Activated naive CD4-positive, alpha-beta T cell treated with anti-CD3 and anti-CD28 coated beads, Interleukin-2, amount 10 ng/mL, durations not matched to agents 7 days and 5 days (primary cell): ENCODE data around the gene TUBA4B.
"Not testable (repeated sequence)": the region's sequence is repeated elsewhere in the genome, so short reads cannot be mapped to it uniquely, and the experiment has no call there.

Experiments used
- CTCF ChIA-PET: fragments of 350-600 bp; sonication (Branson Sonifier 250); formaldehyde crosslinking; loops from one replicate; lab custom pipeline; 2021; ENCODE audit warnings: antibody characterized with exemption; lab: Charles Lee
- DNase-seq: peaks from one replicate; pipeline ENCODE4 v3.0.0-alpha.2; 2020
- H3K27ac Mint-ChIP-seq: one replicate; pipeline ENCODE4 v1.8.0; 2021; ENCODE audit warnings: mild to moderate bottlenecking, moderate library complexity, mixed read lengths
- H3K27me3 Mint-ChIP-seq: one replicate; pipeline ENCODE4 v1.8.0; 2021; ENCODE audit warnings: mild to moderate bottlenecking, mixed read lengths
- H3K36me3 Mint-ChIP-seq: one replicate; pipeline ENCODE4 v1.8.0; 2021; ENCODE audit warnings: mixed read lengths
- H3K4me1 Mint-ChIP-seq: one replicate; pipeline ENCODE4 v1.8.0; 2021; ENCODE audit warnings: mixed read lengths
- H3K4me3 Mint-ChIP-seq: one replicate; pipeline ENCODE4 v1.8.0; 2021; ENCODE audit warnings: mild to moderate bottlenecking, moderate library complexity, mixed read lengths
- H3K9me3 Mint-ChIP-seq: one replicate; pipeline ENCODE4 v1.8.0; 2021; ENCODE audit warnings: mixed read lengths

The TUBA4B gene

GRCh38 chr2:219298759-219299371 is 45.8 kb downstream of the TUBA4B start:
- H3K9me3 Mint-ChIP-seq: no peaks in the 10 kb centered on the region
- peaks cover 89% of the 10 kb centered on the region for H3K27me3 Mint-ChIP-seq
- H3K27ac Mint-ChIP-seq: no peak overlapping the region
- H3K4me3 Mint-ChIP-seq: no peak overlapping the region
- CTCF ChIA-PET: interaction anchor here (0.8 to 14.6 kb wide), 15 partner anchors 13 to 269 kb away, joined by 3 to 267 read pairs (median 4); partner anchors contain the start of genes ANKZF1, ATG9A, CNPPD1 and DNAJB2
- peaks cover 36% of the 10 kb centered on the region for H3K4me1 Mint-ChIP-seq
- peak; percentile 93 for DNase-seq
- H3K36me3 Mint-ChIP-seq: no peaks in the 10 kb centered on the region

- Mint-ChIP-seq H3K27me3 (peaks cover 84% of the 10 kb centered on the region), H3K4me1 (peaks cover 31% of the 10 kb centered on the region), H3K36me3 (no peaks in the 10 kb centered on the region), H3K27ac (no peak overlapping the region), H3K9me3 (no peaks in the 10 kb centered on the region), H3K4me3 (no peak overlapping the region)
- CTCF ChIA-PET: interaction anchor here (1.0 to 14.6 kb wide), 15 partner anchors 13 to 270 kb away, joined by 3 to 267 read pairs (median 4); partner anchors contain the start of genes ANKZF1, ATG9A, CNPPD1 and DNAJB2
- DNase-seq: no peak
Observed at GRCh38 chr2:219299372-219299760, 46.3 kb downstream of the TUBA4B start.

- H3K36me3 Mint-ChIP-seq: no peaks in the 10 kb centered on the region
- no peak overlapping the region for H3K4me3 Mint-ChIP-seq
- DNase-seq: no peak
- CTCF ChIA-PET: interaction anchor here (0.7 to 14.6 kb wide), 15 partner anchors 12 to 271 kb away, joined by 3 to 267 read pairs (median 4); partner anchors contain the start of genes ANKZF1, ATG9A, DNAJB2 and NHEJ1
- peaks cover 81% of the 10 kb centered on the region for H3K27me3 Mint-ChIP-seq
- H3K4me1 Mint-ChIP-seq: peaks cover 27% of the 10 kb centered on the region
- no peaks in the 10 kb centered on the region for H3K9me3 Mint-ChIP-seq
- H3K27ac Mint-ChIP-seq: no peak overlapping the region
Observed at GRCh38 chr2:219300022-219300421, 47.0 kb downstream of the TUBA4B start.

GRCh38 chr2:219302412-219302968 is 49.4 kb downstream of the TUBA4B start:
- H3K27ac Mint-ChIP-seq: no peak overlapping the region
- DNase-seq: no peak
- peaks cover 14% of the 10 kb centered on the region for H3K4me1 Mint-ChIP-seq
- H3K9me3 Mint-ChIP-seq: no peaks in the 10 kb centered on the region
- no peak overlapping the region for H3K4me3 Mint-ChIP-seq
- no peaks in the 10 kb centered on the region for H3K36me3 Mint-ChIP-seq
- CTCF ChIA-PET: interaction anchor here (0.7 to 14.6 kb wide), 4 partner anchors 8 to 294 kb away, joined by 3 to 267 read pairs (median 3); partner anchors contain the start of genes DNAJB2 and DNPEP
- peaks cover 63% of the 10 kb centered on the region for H3K27me3 Mint-ChIP-seq

GRCh38 chr2:219304223-219304622 is 51.2 kb downstream of the TUBA4B start:
- Mint-ChIP-seq H3K4me3 (no peak overlapping the region), H3K27ac (no peak overlapping the region), H3K27me3 (peaks cover 71% of the 10 kb centered on the region), H3K9me3 (no peaks in the 10 kb centered on the region), H3K4me1 (no peaks in the 10 kb centered on the region), H3K36me3 (no peaks in the 10 kb centered on the region)
- CTCF ChIA-PET: interaction anchor here (1.0 to 1.7 kb wide), 6 partner anchors 9 to 150 kb away, joined by 3 to 8 read pairs (median 4); partner anchors contain the start of gene NHEJ1
- DNase-seq: no peak

- CTCF ChIA-PET: interaction anchor here (1.5 kb wide), 1 partner anchor 8 kb away, joined by 3 read pairs; no protein-coding TSS in a partner anchor
- peaks cover 66% of the 10 kb centered on the region for H3K27me3 Mint-ChIP-seq
- no peak for DNase-seq
- no peaks in the 10 kb centered on the region for H3K9me3 Mint-ChIP-seq
- no peaks in the 10 kb centered on the region for H3K4me1 Mint-ChIP-seq
- no peak overlapping the region for H3K4me3 Mint-ChIP-seq
- H3K27ac Mint-ChIP-seq: no peak overlapping the region
- H3K36me3 Mint-ChIP-seq: no peaks in the 10 kb centered on the region
Observed at GRCh38 chr2:219306047-219306446, 53.0 kb downstream of the TUBA4B start.

GRCh38 chr2:219308142-219309101 is 55.4 kb downstream of the TUBA4B start:
- Mint-ChIP-seq H3K4me1 (no peaks in the 10 kb centered on the region), H3K9me3 (no peaks in the 10 kb centered on the region), H3K27ac (no peak overlapping the region), H3K36me3 (no peaks in the 10 kb centered on the region), H3K4me3 (no peak overlapping the region), H3K27me3 (peaks cover 43% of the 10 kb centered on the region)
- CTCF ChIA-PET: no interaction called here
- DNase-seq: peak; percentile 85

GRCh38 chr2:219309278-219309677 is 56.2 kb downstream of the TUBA4B start, which contains the start of gene PTPRN:
Gene PTPRN, minus strand, starts transcription at chr2:219309401. Its CDS starts 69 bp downstream, at chr2:219309332.
- CTCF ChIA-PET: no interaction called here
- peaks cover 39% of the 10 kb centered on the region for H3K27me3 Mint-ChIP-seq
- no peak for DNase-seq
- H3K4me3 Mint-ChIP-seq: no peak within 1 kb of the TSS
- no peaks in the 10 kb centered on the region for H3K36me3 Mint-ChIP-seq
- H3K27ac Mint-ChIP-seq: no peak within 1 kb of the TSS
- no peaks in the 10 kb centered on the region for H3K9me3 Mint-ChIP-seq
- H3K4me1 Mint-ChIP-seq: no peaks in the 10 kb centered on the region

- CTCF ChIA-PET: interaction anchor here (1.6 kb wide), 1 partner anchor 13 kb away, joined by 3 read pairs; no protein-coding TSS in a partner anchor
- not testable (repeated sequence) for H3K27ac Mint-ChIP-seq, H3K9me3 Mint-ChIP-seq, H3K36me3 Mint-ChIP-seq, H3K4me1 Mint-ChIP-seq, DNase-seq, H3K4me3 Mint-ChIP-seq
- peaks cover 28% of the 10 kb centered on the region for H3K27me3 Mint-ChIP-seq
Observed at GRCh38 chr2:219312683-219313263, 59.7 kb downstream of the TUBA4B start.

- Mint-ChIP-seq H3K27ac (no peak overlapping the region), H3K9me3 (no peaks in the 10 kb centered on the region), H3K4me3 (no peak overlapping the region), H3K27me3 (peaks cover 9% of the 10 kb centered on the region), H3K36me3 (no peaks in the 10 kb centered on the region), H3K4me1 (no peaks in the 10 kb centered on the region)
- no peak for DNase-seq
- CTCF ChIA-PET: no interaction called here
Observed at GRCh38 chr2:219314804-219315468, 61.9 kb downstream of the TUBA4B start.
